Activated CD4-positive, CD25-positive, alpha-beta regulatory T cell treated with anti-CD3 and anti-CD28 coated beads, Interleukin-2, amount 50 U/mL, for 72 hours (primary cell): ENCODE data around the gene TCF19.

Experiments
- DNase-seq: peaks from one replicate; pipeline ENCODE4 v3.0.0; 2021

The TCF19 gene, protein sequence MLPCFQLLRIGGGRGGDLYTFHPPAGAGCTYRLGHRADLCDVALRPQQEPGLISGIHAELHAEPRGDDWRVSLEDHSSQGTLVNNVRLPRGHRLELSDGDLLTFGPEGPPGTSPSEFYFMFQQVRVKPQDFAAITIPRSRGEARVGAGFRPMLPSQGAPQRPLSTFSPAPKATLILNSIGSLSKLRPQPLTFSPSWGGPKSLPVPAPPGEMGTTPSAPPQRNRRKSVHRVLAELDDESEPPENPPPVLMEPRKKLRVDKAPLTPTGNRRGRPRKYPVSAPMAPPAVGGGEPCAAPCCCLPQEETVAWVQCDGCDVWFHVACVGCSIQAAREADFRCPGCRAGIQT

GRCh38 chr6:31158140-31158862 is at the start of gene TCF19:
Gene TCF19, plus strand, starts transcription at chr6:31158589. Its CDS starts 881 bp downstream, at chr6:31159470.
- peak; percentile 99 for DNase-seq

DNA sequence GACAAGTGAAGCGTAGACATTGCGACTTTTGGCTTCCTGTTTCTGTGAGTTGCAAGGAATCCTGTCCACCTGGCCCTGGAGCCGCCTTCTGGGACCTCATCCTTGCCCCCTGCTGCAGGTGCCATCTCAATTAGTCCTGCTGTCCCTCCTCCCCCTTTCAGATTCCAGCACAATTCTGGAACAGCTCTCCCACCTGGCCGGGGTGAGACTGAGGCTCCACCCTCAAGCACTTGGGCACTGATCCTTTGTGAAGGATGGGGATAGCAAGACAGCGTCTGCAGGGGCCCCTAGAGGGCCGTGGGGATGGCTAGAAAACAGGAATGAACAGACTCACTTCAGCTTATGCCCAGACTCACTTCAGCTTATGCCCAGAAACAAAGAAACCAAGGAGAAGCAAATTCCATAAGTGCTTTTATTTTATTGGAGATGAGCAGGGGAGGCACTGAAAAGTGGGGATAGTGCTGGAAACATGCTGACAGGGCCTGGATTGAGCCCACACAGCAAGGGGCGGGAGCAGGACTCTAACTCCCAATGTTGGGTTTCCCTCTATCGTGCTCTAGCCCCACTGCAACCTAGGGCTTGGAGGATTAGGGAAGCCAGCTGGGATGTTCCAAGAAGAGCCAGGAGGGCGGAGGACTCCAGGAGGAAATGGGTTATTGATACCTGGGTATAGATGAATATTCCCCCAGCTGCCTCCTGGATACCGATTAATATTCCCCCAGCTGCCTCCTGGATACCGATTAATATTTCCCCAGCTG is 47.4 kb upstream of the TCF19 start:
- DNase-seq, result no peak

GRCh38 chr6:31111712-31112111 is 46.7 kb upstream of the TCF19 start:
- DNase-seq, result no peak

GRCh38 chr6:31112478-31112877 is 45.9 kb upstream of the TCF19 start, which contains the start of gene C6orf15:
Gene C6orf15, minus strand, starts transcription at chr6:31112575. Its CDS starts 20 bp downstream, at chr6:31112555.
- no peak for DNase-seq

DNA sequence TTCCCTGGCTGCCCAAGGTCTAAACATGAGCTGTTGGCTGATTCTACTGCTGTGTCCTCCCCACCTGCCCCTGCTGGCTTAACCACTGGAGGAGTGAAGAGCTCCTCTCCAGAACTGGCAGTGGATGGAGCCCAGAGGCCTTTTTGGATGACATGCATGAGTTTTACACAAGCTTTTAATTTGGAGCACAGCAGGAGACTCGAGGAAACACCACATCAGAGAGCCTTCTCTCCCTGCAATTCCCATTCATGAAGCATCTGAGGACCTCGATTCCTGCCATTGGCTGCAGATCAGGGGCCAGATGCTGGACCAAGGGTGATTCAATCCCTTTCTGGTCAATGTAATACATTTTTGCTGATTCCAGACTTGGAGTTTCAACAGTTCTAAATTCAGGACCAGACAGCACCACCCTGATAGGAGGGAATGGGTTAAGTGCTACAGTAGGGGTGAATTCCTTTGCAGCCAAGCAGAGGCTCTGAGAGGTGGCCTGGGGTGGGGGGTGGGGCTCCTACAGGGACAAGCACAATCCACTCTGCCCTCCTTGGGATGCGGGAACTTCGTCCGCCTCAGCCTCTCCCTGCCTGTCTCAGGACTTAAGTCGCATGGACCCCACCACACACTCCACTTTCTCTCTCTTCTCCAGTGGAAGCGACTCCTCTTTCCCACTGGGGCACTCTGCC is 44.4 kb upstream of the TCF19 start:
- DNase-seq, result no peak

- DNase-seq, result no peak
Measured at GRCh38 chr6:31114541-31114878, 43.9 kb upstream of the TCF19 start, which contains the start of gene PSORS1C1. Gene PSORS1C1, plus strand, starts transcription at chr6:31114800. Its CDS starts 14,833 bp downstream, at chr6:31129633.

- no peak for DNase-seq
Measured at GRCh38 chr6:31114970-31115849, 43.2 kb upstream of the TCF19 start.

GRCh38 chr6:31115941-31116560 is 42.3 kb upstream of the TCF19 start:
- DNase-seq, result no peak

DNA sequence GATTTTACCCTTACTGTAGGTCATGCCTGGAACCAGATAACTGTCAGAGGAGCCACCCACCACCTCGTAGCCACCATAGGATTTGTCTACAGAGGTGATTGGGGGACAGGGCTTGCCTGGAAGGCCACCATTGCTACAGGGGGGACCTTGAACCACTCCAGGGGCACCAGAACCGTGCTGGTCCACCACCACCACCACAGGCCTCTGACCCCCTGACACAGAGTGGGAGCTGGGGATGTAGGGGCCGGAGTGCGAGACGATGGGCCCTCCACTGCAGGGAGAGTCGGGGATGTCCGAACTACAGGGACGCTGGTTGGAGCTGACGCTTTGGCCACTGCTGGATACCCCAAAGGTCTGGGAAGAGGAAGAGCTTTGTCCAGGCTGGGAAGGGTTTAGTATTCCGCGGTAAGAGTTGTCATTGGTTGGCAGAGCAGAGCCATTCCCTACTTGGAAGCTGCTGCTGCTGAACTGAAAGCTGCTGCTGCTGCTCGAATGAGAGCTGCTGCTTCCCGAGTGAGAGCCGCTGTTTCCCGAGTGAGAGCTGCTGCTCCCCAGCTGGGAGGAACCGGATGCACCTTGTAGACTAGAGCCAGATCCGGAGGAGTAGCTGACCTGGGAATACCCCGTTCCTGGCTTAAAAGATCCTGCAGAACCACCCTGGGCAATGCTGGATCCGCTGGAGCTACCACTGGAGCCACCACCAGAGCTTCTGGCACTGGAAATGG is 41.6 kb upstream of the TCF19 start:
- DNase-seq, result no peak

GRCh38 chr6:31118178-31118577 is 40.2 kb upstream of the TCF19 start:
- DNase-seq, result no peak

DNA sequence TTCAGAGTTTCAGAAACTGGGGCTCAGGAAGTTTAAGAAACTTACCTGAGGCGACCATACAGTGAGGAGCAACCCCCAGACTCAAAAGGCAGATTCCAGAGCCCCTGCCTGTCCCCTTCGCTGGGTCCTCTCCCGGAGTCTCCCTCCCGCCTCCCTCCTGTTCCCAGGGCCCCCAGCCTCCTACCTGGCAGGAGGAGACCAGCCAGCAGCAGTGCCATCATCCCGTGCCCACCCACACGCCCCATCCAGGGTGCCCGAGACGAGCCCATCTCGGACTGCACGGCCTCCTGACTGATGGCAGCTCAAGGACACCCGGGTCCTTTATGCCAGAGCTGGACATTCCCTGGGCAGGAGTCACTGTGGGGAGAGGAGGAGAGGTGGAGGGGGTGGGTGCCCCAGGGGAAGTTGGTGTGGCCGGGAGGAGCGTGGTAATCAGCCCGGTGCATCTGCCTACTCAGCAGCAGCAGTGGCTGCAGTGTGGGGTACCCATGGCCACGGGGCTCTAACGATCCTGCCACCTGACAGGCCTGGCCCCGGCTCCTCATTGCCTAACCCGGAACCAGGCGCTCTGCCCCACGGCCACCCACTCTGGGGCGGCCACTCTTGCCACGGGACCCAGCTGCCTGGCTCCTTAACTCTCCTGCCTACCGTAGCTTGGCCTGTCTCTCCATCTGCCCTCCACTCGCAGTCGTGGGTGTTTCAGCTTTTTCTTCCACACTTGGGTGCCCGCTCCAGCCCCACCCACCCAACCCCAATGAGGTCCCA is 38.1 kb upstream of the TCF19 start, which contains the start of gene CDSN:
Gene CDSN, minus strand, starts transcription at position 296 of the 765 bp plus-strand sequence. Its CDS starts 27 bp downstream, at position 269.
- no peak for DNase-seq

- DNase-seq, result no peak
Measured at GRCh38 chr6:31121131-31121790, 37.1 kb upstream of the TCF19 start.

DNA sequence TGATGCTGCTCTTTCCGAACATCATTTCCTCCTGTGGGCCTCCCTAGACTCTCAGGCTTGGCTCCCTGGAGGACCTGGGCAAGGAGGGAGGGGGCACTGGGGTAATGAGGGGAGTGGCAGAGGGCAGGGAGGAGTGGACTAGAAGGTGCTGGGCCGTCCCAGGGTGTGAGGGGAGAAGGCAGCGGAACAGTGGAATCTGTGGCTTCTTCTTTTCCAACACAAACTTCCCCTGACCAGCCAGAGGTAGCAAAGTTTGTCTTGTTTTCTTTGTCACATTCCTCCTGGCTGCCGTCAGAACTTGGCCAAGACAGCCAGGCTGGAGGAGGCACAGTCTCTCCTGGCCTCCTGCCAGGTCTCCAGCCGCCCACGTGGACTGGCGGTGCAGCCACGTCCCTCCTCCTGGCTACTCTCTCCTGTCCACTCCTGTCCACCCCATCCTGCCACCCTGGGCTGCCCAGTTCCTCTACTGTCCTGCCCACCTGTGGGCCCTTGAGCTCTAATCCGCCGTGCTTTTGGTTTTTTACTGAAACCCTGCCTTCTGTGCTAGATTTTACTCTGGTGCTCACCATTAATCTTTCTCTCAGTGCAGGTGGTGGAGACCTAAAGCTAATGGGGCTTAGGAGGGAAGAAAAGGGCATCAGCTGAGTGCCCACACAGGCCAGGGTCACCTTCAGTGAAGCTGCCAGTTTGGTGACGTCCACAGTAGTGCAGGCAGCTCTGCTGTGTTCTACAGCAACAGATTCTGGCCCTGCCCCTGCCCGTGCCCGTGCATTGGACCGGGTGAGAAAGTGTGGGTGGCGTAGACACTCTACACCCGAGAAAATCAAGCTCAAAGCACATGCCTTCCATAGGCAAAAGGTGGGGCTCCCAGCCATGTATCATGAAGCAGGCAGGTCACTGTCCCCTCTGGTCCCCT is 35.3 kb upstream of the TCF19 start:
- DNase-seq, result no peak

- no peak for DNase-seq
Measured at GRCh38 chr6:31125162-31125561, 33.2 kb upstream of the TCF19 start.

- DNase-seq, result no peak
Measured at GRCh38 chr6:31125586-31126363, 32.6 kb upstream of the TCF19 start.

GRCh38 chr6:31126396-31127175 is 31.8 kb upstream of the TCF19 start:
- no peak for DNase-seq
